Parathyroid adenoma (tissue), 2 donors: ENCODE results near the gene RERE.

Source experiments
- H2AFZ ChIP-seq: fragments of 300-600 bp; sonication (generic); one replicate; pipeline ENCODE4 v1.7.0; 2017; ENCODE audit warnings: antibody characterized with exemption, mild to moderate bottlenecking
- H3K27ac ChIP-seq: fragments of 300-600 bp; sonication (generic); one replicate; pipeline ENCODE4 v1.7.0; 2017
- H3K27me3 ChIP-seq: fragments of 300-600 bp; sonication (generic); one replicate; pipeline ENCODE4 v1.7.0; 2017; ENCODE audit warnings: low read length; ENCODE audit not compliant: control insufficient read depth, insufficient read depth
- H3K36me3 ChIP-seq: fragments of 300-600 bp; sonication (generic); one replicate; pipeline ENCODE4 v1.7.0; 2017; ENCODE audit warnings: low read length; ENCODE audit not compliant: control insufficient read depth, insufficient read depth
- H3K4me1 ChIP-seq: fragments of 300-600 bp; sonication (generic); one replicate; pipeline ENCODE4 v1.7.0; 2017; ENCODE audit warnings: control low read depth
- H3K4me2 ChIP-seq: fragments of 300-600 bp; sonication (generic); one replicate; pipeline ENCODE4 v1.7.0; 2017; ENCODE audit warnings: low read length
- H3K4me3 ChIP-seq: fragments of 300-600 bp; sonication (generic); one replicate; pipeline ENCODE4 v1.7.0; 2017; ENCODE audit warnings: low read depth, low read length
- H3K79me2 ChIP-seq: fragments of 300-600 bp; sonication (generic); one replicate; pipeline ENCODE4 v1.7.0; 2017; ENCODE audit warnings: control low read depth
- H3K9ac ChIP-seq: fragments of 300-600 bp; sonication (generic); one replicate; pipeline ENCODE4 v1.7.0; 2017; ENCODE audit warnings: mild to moderate bottlenecking
- H3K9me3 ChIP-seq: fragments of 300-600 bp; sonication (generic); one replicate; pipeline ENCODE4 v1.7.0; 2017; ENCODE audit warnings: low read length; ENCODE audit not compliant: control insufficient read depth
- CTCF ChIP-seq: fragments of 300-600 bp; sonication (generic); IDR thresholded peaks from one replicate; pipeline ENCODE4 v1.7.0; 2017; ENCODE audit warnings: antibody characterized with exemption, mild to moderate bottlenecking
- donor health status: primary hyperparathyroidism.

Gene RERE

DNA sequence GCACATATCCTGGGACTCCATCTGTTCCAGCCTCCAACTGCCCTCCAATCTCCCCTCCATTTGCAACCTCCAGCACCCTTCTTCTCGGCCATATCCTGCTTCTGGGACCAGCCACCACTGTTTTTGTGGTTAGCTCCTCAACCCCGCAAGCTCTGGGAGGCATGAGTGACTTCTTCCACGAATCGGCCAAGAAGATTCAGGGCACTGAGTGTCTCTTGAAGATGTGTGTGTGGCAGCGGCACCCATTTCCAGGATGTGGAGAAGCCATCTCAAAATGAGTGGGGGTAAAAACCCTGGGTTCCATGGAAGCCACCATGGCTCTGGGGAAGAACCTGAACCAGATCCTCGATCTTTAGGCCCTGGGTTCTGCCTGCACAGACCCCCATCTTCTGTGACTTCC lies 304.9 kb downstream of the RERE start:
- Histone ChIP-seq H3K79me2 (peaks cover 30% of the 10 kb centered on the region), H3K27me3 (no peaks in the 10 kb centered on the region), H3K36me3 (no peaks in the 10 kb centered on the region), H3K4me3 (no peak overlapping the region), H3K4me2 (no peak overlapping the region), H2AFZ (no peak overlapping the region), H3K27ac (no peak overlapping the region), H3K9me3 (no peaks in the 10 kb centered on the region), H3K9ac (no peak overlapping the region), H3K4me1 (peaks cover 3% of the 10 kb centered on the region)
- no peak for TF ChIP-seq CTCF

DNA sequence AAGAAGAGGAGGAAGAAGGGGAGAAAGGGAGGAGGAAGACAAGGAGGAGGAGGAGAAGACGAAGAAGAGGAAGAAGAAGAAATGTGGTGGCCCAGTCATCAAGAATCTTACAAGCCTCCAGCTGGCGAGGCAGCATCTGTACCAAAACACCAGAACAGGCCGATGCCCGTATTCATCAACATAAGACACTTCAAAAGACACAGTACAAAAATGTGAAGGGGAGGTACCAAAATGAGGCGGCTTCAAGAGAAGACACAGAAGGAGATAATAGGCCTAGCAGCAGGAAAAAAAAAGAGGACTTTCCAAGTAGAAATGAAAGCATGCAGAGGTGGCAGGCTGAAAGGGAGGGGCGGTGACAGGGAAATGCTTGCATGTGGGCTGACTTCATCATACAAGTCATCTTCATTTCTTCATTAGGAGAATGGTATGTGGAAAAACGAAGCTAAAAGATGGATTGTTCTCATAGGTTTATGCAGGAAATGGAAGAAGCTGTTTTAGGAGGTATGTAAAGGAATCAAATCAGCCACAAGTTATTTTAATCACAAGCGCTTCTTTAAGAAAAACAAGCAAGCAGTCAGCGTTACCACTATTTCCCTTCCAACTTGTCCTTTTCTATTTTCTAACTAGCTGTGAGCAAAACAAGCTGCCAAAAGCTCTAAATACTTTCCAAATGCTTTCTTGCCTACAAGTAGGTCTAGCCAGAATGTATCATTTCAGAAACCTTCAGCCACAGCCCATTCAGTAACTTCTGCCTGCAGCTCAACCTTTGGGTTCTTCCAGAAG lies 307.2 kb downstream of the RERE start:
- no peak overlapping the region for H3K4me2 ChIP-seq
- no peaks in the 10 kb centered on the region for H3K36me3 ChIP-seq
- H3K4me1 ChIP-seq = no peaks in the 10 kb centered on the region
- H3K9ac ChIP-seq = no peak overlapping the region
- H3K79me2 ChIP-seq = peaks cover 27% of the 10 kb centered on the region
- H3K4me3 ChIP-seq = no peak overlapping the region
- no peaks in the 10 kb centered on the region for H3K27me3 ChIP-seq
- TF ChIP-seq CTCF = no peak
- peak overlapping the region; percentile 24 for H3K27ac ChIP-seq
- H2AFZ ChIP-seq = no peak overlapping the region
- H3K9me3 ChIP-seq = no peaks in the 10 kb centered on the region

DNA sequence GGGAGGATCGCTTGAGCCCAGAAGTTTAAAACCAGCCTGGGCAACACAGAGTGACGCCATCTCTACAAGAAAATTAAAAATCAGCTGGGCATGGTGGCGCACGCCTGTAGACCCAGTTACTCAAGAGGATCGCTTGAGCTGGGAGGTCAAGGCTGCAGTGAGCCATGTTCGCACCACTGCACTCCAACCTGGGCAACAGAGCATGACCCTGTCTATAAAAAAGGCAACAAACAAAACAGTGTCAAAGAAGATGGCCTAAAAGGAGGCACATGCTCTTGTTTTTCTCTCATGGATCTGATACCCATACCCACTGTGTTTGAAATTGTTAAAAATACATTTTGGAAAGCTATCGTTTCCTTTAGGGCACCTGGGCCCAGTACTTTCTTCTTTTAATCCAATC lies 307.9 kb downstream of the RERE start:
- TF ChIP-seq CTCF = no peak
- Histone ChIP-seq H3K79me2 (peaks cover 20% of the 10 kb centered on the region), H3K27me3 (no peaks in the 10 kb centered on the region), H3K36me3 (no peaks in the 10 kb centered on the region), H3K4me1 (no peaks in the 10 kb centered on the region), H3K9me3 (no peaks in the 10 kb centered on the region), H3K4me2 (no peak overlapping the region), H3K27ac (peak overlapping the region; percentile 24), H2AFZ (no peak overlapping the region), H3K4me3 (no peak overlapping the region), H3K9ac (no peak overlapping the region)

- TF ChIP-seq CTCF = no peak
- Histone ChIP-seq H2AFZ (no peak overlapping the region), H3K27ac (no peak overlapping the region), H3K36me3 (no peaks in the 10 kb centered on the region), H3K79me2 (peaks cover 8% of the 10 kb centered on the region), H3K27me3 (no peaks in the 10 kb centered on the region), H3K4me3 (no peak overlapping the region), H3K9ac (no peak overlapping the region), H3K4me2 (no peak overlapping the region), H3K4me1 (no peaks in the 10 kb centered on the region), H3K9me3 (no peaks in the 10 kb centered on the region)
These were observed 310.3 kb downstream of the RERE start for GRCh38 chr1:8506995-8507615.
